ENCODE results near the gene TTC24. TPM values are rescaled to one million over a fixed set of nuclear protein-coding genes. Genes with fewer than 3 reads are reported as not detected.
A peak's percentile ranks its signal among the peaks of the same experiment; 100 is the strongest.

The TTC24 gene
- total and polyA plus RNA-seq, 7 experiments from 2014 or later = 0.97 to 10.2 (median 3.2) TPM

DNA sequence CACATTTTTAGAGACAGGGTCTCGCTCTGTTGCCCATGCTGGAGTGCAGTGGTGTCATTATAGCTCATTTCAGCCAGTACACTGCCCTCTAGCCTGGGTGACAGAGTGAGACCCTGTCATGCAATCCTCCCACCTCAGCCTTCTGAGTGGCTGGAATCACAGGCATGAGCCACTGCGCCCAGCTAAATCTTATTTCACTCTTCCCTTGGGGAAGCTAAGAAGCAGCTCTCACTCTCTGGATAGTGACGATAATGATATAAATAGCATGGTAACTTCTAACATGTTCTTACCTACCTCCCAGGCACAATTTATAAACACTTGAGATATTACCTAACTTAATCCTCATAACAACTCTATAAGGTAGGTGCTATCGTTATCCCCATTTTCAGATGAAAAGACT lies 32.1 kb upstream of the TTC24 start:
- Histone ChIP-seq H3K36me3 (ENCODE audit: control insufficient read depth in 2 of 3, insufficient read depth in 3 of 3, low read length in 3 of 3) (no peaks in the 10 kb centered on the region), H3K4me3 (ENCODE audit: low read length) (no peak overlapping the region), H3K9me3 (ENCODE audit: control insufficient read depth in 2 of 3, low read length in 3 of 3) (no peaks in the 10 kb centered on the region), H3K27ac (ENCODE audit: low read depth, low read length) (no peak overlapping the region), H3K27me3 (ENCODE audit: control insufficient read depth in 2 of 2, insufficient read depth in 2 of 2, low read length in 2 of 2) (no peaks in the 10 kb centered on the region), H3K4me1 (ENCODE audit: control insufficient read depth in 2 of 2, insufficient read depth in 2 of 2, low read length in 2 of 2) (no peaks in the 10 kb centered on the region)
- intact Hi-C loops (cut with micrococcal nuclease) = no loop called here
- ATAC-seq (no peak), DNase-seq (no peak)
- ChIA-PET POLR2A (no interaction called here), CTCF (interaction anchor here (0.8 kb wide), 1 partner anchor 61 kb away, joined by 3 read pairs; no protein-coding TSS in a partner anchor)
- no peaks in the 10 kb centered on the region for H3K9me3 Mint-ChIP-seq
- H3K4me1 Mint-ChIP-seq = peaks cover 0 to 6% (median 0%) of the 10 kb centered on the region in 7 donors
- peaks cover 0 to 7% (median 0%) of the 10 kb centered on the region in 5 donors for H3K36me3 Mint-ChIP-seq
- H3K4me3 Mint-ChIP-seq = no peak overlapping the region
- H3K27ac Mint-ChIP-seq = peak overlapping the region in 2 of 9 donors; percentile 8 to 60
- H3K27me3 Mint-ChIP-seq = no peaks in the 10 kb centered on the region

DNA sequence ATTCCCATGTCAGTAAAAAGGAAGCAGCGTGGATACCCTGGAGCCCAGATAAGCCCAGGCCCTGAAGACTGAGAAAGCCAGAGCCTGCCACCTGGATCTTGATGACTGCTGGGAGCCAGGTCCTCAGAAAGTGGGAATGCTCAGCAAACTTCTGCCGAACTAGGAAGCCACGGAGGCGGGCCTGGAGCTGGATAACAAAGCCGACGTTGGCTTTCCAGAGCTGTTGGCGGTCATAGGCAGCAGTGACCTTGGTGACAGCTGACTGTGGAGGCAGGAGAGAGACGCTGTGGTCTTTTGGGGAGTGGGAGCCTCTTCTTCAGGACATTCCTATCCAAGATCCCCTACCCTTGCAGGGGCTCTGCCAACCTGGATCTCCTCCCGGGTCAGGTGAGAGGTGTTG lies 31.5 kb upstream of the TTC24 start:
- no peaks in the 10 kb centered on the region for H3K9me3 Mint-ChIP-seq
- no peaks in the 10 kb centered on the region for H3K27me3 ChIP-seq (ENCODE audit: control insufficient read depth in 2 of 2, insufficient read depth in 2 of 2, low read length in 2 of 2)
- ChIA-PET CTCF (interaction anchor here (0.8 kb wide), 1 partner anchor 61 kb away, joined by 3 read pairs; no protein-coding TSS in a partner anchor), POLR2A (no interaction called here)
- H3K4me3 Mint-ChIP-seq = no peak overlapping the region
- no peaks in the 10 kb centered on the region for H3K4me1 ChIP-seq (ENCODE audit: control insufficient read depth in 2 of 2, insufficient read depth in 2 of 2, low read length in 2 of 2)
- ATAC-seq (no peak), DNase-seq (no peak)
- intact Hi-C loops (cut with micrococcal nuclease) = loop anchor here in 1 of 2 donors (2.0 kb wide), 1 partner anchor 67 kb away; no protein-coding TSS in a partner anchor
- peaks cover 0 to 5% (median 0%) of the 10 kb centered on the region in 5 donors for H3K36me3 Mint-ChIP-seq
- H3K4me1 Mint-ChIP-seq = peaks cover 0 to 4% (median 0%) of the 10 kb centered on the region in 7 donors
- no peaks in the 10 kb centered on the region for H3K27me3 Mint-ChIP-seq
- no peak overlapping the region for H3K27ac Mint-ChIP-seq
- H3K36me3 ChIP-seq (ENCODE audit: control insufficient read depth in 2 of 3, insufficient read depth in 3 of 3, low read length in 3 of 3) = no peaks in the 10 kb centered on the region
- H3K9me3 ChIP-seq (ENCODE audit: control insufficient read depth in 2 of 3, low read length in 3 of 3) = no peaks in the 10 kb centered on the region
- H3K27ac ChIP-seq (ENCODE audit: low read depth, low read length) = no peak overlapping the region
- no peak overlapping the region for H3K4me3 ChIP-seq (ENCODE audit: low read length)

DNA sequence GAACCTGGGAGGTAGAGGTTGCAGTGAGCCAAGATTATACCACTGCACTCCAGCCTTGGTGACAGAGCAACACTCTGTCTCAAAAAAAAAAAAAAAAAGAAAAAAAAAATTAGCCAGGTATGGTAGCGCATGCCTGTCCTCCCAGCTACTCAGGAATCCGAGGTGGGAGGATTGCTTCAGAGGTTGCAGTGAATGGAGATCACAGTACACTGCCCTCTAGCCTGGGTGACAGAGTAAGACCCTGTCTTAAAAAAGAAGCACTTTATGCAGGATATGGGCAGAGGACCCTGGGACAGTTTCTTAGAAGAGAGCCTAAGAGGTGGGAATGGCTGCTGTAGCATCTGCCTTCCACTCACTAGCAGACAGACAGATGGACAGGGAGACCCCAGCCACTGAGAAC lies 30.1 kb upstream of the TTC24 start:
- Mint-ChIP-seq H3K27me3 (no peaks in the 10 kb centered on the region), H3K27ac (no peak overlapping the region), H3K9me3 (no peaks in the 10 kb centered on the region), H3K36me3 (peaks cover 0 to 7% (median 0%) of the 10 kb centered on the region in 5 donors), H3K4me1 (peaks cover 0 to 5% (median 4%) of the 10 kb centered on the region in 7 donors), H3K4me3 (no peak overlapping the region)
- ChIA-PET POLR2A (interaction anchor here (0.8 kb wide), 1 partner anchor 12 kb away, joined by 3 read pairs; no protein-coding TSS in a partner anchor), CTCF (interaction anchor here (0.6 kb wide), 1 partner anchor 171 kb away, joined by 3 read pairs; no protein-coding TSS in a partner anchor)
- no peak overlapping the region for H3K27ac ChIP-seq (ENCODE audit: low read depth, low read length)
- no peaks in the 10 kb centered on the region for H3K36me3 ChIP-seq (ENCODE audit: control insufficient read depth in 2 of 3, insufficient read depth in 3 of 3, low read length in 3 of 3)
- ATAC-seq (no peak), DNase-seq (no peak)
- no peaks in the 10 kb centered on the region for H3K4me1 ChIP-seq (ENCODE audit: control insufficient read depth in 2 of 2, insufficient read depth in 2 of 2, low read length in 2 of 2)
- H3K9me3 ChIP-seq (ENCODE audit: control insufficient read depth in 2 of 3, low read length in 3 of 3) = no peaks in the 10 kb centered on the region
- intact Hi-C loops (cut with micrococcal nuclease) = loop anchor here in 1 of 2 donors (2.0 kb wide), 1 partner anchor 69 kb away; no protein-coding TSS in a partner anchor
- no peak overlapping the region for H3K4me3 ChIP-seq (ENCODE audit: low read length)
- no peaks in the 10 kb centered on the region for H3K27me3 ChIP-seq (ENCODE audit: control insufficient read depth in 2 of 2, insufficient read depth in 2 of 2, low read length in 2 of 2)

DNA sequence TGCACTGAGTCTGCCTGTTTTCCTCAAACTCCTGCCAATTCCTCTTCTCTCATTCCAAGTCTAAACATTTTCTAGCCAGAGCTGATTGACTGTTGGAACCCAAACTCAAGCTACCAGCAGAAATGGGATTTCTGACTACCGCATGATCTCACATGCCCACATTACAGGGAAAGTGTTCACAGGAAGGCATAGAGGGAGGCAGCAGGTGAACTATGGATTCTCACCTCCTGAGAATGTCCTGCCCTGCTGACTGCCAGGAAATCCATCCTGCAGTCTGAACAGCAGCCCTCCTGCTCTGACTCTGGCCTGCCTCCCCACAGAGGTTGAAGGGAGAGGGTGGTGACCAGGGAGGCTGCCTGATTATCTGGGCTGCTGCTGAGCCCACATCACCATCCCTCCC lies 29.7 kb upstream of the TTC24 start:
- no peaks in the 10 kb centered on the region for H3K36me3 ChIP-seq (ENCODE audit: control insufficient read depth in 2 of 3, insufficient read depth in 3 of 3, low read length in 3 of 3)
- no peak overlapping the region for H3K4me3 ChIP-seq (ENCODE audit: low read length)
- H3K27me3 ChIP-seq (ENCODE audit: control insufficient read depth in 2 of 2, insufficient read depth in 2 of 2, low read length in 2 of 2) = no peaks in the 10 kb centered on the region
- no peaks in the 10 kb centered on the region for H3K9me3 ChIP-seq (ENCODE audit: control insufficient read depth in 2 of 3, low read length in 3 of 3)
- peak overlapping the region in 1 of 9 donors; percentile 63 for H3K27ac Mint-ChIP-seq
- ChIA-PET CTCF (no interaction called here), POLR2A (interaction anchor here (0.8 kb wide), 1 partner anchor 11 kb away, joined by 3 read pairs; no protein-coding TSS in a partner anchor)
- DNase-seq (no peak), ATAC-seq (no peak)
- H3K27me3 Mint-ChIP-seq = no peaks in the 10 kb centered on the region
- no peaks in the 10 kb centered on the region for H3K9me3 Mint-ChIP-seq
- no peak overlapping the region for H3K27ac ChIP-seq (ENCODE audit: low read depth, low read length)
- intact Hi-C loops (cut with micrococcal nuclease) = loop anchor here in 1 of 2 donors (2.0 kb wide), 1 partner anchor 69 kb away; no protein-coding TSS in a partner anchor
- H3K36me3 Mint-ChIP-seq = peaks cover 0 to 7% (median 0%) of the 10 kb centered on the region in 5 donors
- H3K4me1 ChIP-seq (ENCODE audit: control insufficient read depth in 2 of 2, insufficient read depth in 2 of 2, low read length in 2 of 2) = no peaks in the 10 kb centered on the region
- no peak overlapping the region for H3K4me3 Mint-ChIP-seq
- H3K4me1 Mint-ChIP-seq = peaks cover 0 to 5% (median 4%) of the 10 kb centered on the region in 7 donors

DNA sequence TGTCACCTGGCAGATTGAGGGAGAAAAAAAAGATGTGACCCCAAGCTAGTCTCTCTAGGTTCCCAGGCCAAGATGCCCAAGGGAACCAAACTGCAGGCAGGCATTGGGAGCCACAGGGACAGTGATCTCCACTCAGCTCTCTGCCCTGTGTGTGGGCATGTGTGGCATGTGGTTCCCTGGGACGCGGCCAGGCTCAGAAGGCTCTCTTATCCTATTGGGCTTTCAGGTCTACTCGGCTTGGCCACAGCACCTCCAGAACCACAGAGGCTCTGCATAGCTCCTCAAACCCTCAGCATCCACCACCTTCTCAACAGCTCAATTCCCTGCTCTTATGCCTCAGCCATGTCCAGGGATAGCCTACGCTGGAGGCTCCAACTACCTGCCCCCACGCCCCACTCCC lies 29.2 kb upstream of the TTC24 start:
- Histone ChIP-seq H3K4me3 (ENCODE audit: low read length) (no peak overlapping the region), H3K27me3 (ENCODE audit: control insufficient read depth in 2 of 2, insufficient read depth in 2 of 2, low read length in 2 of 2) (no peaks in the 10 kb centered on the region), H3K36me3 (ENCODE audit: control insufficient read depth in 2 of 3, insufficient read depth in 3 of 3, low read length in 3 of 3) (no peaks in the 10 kb centered on the region), H3K9me3 (ENCODE audit: control insufficient read depth in 2 of 3, low read length in 3 of 3) (no peaks in the 10 kb centered on the region), H3K27ac (ENCODE audit: low read depth, low read length) (no peak overlapping the region), H3K4me1 (ENCODE audit: control insufficient read depth in 2 of 2, insufficient read depth in 2 of 2, low read length in 2 of 2) (no peaks in the 10 kb centered on the region)
- Mint-ChIP-seq H3K4me1 (peaks cover 0 to 5% (median 4%) of the 10 kb centered on the region in 7 donors), H3K27ac (peak overlapping the region in 1 of 9 donors; percentile 47), H3K36me3 (peaks cover 0 to 7% (median 0%) of the 10 kb centered on the region in 5 donors), H3K27me3 (no peaks in the 10 kb centered on the region), H3K9me3 (no peaks in the 10 kb centered on the region), H3K4me3 (no peak overlapping the region)
- POLR2A ChIA-PET = interaction anchor here (0.8 kb wide), 1 partner anchor 11 kb away, joined by 3 read pairs; no protein-coding TSS in a partner anchor
- DNase-seq (no peak), ATAC-seq (no peak)
- CTCF ChIA-PET = no interaction called here
- intact Hi-C loops (cut with micrococcal nuclease) = no loop called here

DNA sequence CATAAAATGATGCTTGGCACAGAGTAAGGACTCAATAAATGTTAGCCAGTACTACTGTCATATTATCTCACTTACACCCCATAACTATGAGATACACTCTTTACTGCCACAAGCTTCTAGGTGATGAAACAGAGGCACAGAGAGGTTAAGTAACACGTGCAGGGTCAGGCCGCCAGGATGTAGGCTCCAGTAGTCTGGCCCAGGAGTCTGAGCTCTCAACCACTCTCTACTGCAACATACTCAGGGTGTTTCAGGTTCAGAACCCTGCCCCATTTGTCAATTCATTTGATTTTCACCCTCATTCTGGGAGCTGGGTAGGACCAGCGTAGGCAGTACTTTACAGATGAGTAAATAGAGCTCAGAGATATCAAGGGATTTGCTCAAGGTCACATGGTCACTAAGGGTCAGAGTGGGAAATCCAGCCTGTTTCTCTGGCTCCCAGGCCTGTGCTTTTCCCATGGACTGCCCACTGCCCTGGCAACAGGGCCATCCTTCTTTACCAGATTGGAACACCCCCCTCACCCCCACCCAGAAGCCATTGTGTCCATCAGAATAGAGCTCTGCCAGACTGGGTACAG lies 28.4 kb upstream of the TTC24 start:
- peaks cover 0 to 5% (median 3%) of the 10 kb centered on the region in 7 donors for H3K4me1 Mint-ChIP-seq
- intact Hi-C loops (cut with micrococcal nuclease) = no loop called here
- H3K36me3 Mint-ChIP-seq = peaks cover 0 to 7% (median 0%) of the 10 kb centered on the region in 5 donors
- no peak for DNase-seq
- Histone ChIP-seq H3K27ac (ENCODE audit: low read depth, low read length) (no peak overlapping the region), H3K36me3 (ENCODE audit: control insufficient read depth in 2 of 3, insufficient read depth in 3 of 3, low read length in 3 of 3) (no peaks in the 10 kb centered on the region), H3K4me3 (ENCODE audit: low read length) (no peak overlapping the region), H3K9me3 (ENCODE audit: control insufficient read depth in 2 of 3, low read length in 3 of 3) (no peaks in the 10 kb centered on the region), H3K4me1 (ENCODE audit: control insufficient read depth in 2 of 2, insufficient read depth in 2 of 2, low read length in 2 of 2) (no peaks in the 10 kb centered on the region), H3K27me3 (ENCODE audit: control insufficient read depth in 2 of 2, insufficient read depth in 2 of 2, low read length in 2 of 2) (no peaks in the 10 kb centered on the region)
- ChIA-PET POLR2A (interaction anchor here (1.7 kb wide), 1 partner anchor 50 kb away, joined by 3 read pairs; the partner anchor contains the start of gene GPATCH4), CTCF (interaction anchor here (0.8 kb wide), 1 partner anchor 50 kb away, joined by 4 read pairs; the partner anchor contains the start of gene MEF2D)
- H3K27ac Mint-ChIP-seq = peak overlapping the region in 1 of 9 donors; percentile 47
- H3K9me3 Mint-ChIP-seq = no peaks in the 10 kb centered on the region
- H3K4me3 Mint-ChIP-seq = no peak overlapping the region
- ATAC-seq = no peak
- H3K27me3 Mint-ChIP-seq = no peaks in the 10 kb centered on the region
